ENCODE data around the gene KIN.

DNA sequence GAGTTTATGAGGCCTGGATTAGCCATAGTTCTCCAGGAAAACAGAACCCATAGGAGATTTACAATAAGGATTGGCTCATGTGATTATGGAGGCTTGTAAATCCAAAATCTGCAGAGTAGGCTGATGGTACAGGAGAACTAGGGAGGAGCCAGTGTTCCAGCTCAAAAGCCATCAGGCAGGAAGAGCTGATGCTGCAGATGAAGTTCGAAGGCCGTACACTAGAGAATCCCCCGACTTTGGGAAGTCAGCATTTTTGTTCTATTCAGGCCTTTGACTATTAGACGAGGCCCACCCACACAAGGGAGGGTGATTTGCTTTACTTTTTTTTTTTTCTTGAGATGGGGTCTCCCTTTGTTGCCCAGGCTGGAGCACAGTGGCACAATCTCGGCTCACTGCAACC lies 37.6 kb downstream of the KIN start:
- TF ChIP-seq EP300 (IDR thresholded peaks at IDR 0.05) (no peak), POLR2A (IDR thresholded peaks at IDR 0.05) (no peak)
- TF ChIP-seq, protein P1, sequence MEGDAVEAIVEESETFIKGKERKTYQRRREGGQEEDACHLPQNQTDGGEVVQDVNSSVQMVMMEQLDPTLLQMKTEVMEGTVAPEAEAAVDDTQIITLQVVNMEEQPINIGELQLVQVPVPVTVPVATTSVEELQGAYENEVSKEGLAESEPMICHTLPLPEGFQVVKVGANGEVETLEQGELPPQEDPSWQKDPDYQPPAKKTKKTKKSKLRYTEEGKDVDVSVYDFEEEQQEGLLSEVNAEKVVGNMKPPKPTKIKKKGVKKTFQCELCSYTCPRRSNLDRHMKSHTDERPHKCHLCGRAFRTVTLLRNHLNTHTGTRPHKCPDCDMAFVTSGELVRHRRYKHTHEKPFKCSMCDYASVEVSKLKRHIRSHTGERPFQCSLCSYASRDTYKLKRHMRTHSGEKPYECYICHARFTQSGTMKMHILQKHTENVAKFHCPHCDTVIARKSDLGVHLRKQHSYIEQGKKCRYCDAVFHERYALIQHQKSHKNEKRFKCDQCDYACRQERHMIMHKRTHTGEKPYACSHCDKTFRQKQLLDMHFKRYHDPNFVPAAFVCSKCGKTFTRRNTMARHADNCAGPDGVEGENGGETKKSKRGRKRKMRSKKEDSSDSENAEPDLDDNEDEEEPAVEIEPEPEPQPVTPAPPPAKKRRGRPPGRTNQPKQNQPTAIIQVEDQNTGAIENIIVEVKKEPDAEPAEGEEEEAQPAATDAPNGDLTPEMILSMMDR (IDR thresholded peaks at IDR 0.05), result no peak
